Hippocampal formation (tissue), 2 donors: ENCODE data around the gene PGF.
"Not testable (repeated sequence)": the region's sequence is repeated elsewhere in the genome, so short reads cannot be mapped to it uniquely, and the experiment has no call there.

Experiments used
- DNase-seq, 2 donors: peaks; one replicate each; lab custom pipeline; 2025; lab: John Stamatoyannopoulos, UW

Gene PGF

DNA sequence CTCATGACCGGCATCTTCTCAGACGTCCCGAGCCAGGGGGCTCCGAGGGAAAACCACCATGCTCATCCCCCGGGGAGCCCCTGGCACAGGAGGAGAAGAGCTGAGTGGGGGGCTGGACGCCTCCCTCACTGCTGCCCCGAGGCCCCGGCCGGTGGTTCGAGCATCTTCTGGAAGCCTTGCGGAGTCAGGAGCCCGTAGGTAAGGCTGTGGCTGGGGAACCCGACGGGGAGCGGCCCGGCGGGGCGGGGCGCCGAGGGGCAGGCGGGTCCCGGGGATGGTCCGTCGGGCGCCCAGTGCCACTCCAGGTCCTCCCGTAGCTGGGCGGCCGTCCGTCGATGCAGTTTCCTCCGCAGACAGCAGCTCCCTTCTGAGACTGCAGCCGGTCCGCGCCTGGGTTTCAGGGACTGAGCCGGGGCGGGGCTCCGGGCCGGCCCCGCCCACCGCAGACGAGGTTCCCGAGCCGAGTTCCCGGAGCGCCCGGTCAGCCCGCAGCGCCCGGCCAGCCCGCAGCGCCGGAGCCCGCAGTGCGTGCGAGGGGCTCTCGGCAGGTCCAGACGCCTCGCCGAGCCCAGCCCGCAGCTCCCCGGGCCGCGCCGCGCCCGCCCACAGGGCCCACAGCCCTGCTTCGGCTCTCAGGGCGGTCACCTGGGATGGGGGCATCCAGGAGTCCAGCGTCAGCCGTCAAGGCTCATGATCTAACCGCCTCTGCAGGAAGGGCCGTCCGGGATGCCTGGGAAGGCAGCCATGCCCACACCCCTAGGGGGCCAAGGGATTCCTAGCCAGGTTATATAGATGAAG lies at the start of gene PGF:
PGF (minus strand) TSS at position 369 of the 798 bp plus-strand sequence; CDS start at position 14, 355 bp downstream.
- peak in 1 of 2 donors; percentile 16 for DNase-seq

DNA sequence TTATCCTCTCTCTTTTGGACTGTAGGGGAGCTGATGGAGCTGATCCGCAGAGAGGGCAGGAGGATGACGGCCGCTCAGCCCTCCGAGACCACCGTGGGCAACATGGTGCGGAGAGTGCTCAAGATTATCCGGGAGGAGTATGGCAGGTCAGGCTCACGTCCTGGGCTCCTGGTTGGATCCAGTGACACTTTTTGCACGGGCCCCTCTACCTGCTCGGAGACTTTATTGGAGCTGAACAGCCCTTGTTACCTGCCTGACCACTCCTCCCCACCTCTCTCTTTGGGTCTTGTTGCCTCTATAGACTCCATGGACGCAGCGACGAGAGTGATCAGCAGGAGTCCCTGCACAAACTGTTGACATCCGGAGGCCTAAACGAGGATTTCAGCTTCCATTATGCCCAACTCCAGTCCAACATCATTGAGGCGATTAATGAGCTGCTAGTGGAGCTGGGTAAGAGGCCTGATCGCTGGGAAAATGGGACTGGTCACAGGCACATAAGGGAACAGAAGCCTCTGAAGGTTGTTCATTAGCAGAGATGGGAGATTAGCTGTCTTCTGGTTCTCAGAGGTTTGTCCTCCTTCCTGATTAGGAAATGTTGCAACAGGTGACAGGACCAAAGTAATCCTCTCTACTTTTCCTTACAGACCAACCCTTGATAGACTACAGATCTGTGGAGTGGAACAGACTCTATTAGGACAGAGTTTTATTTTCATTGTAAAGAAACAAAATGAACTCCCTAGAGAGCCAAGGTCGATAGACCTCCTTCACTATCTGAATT lies 48.0 kb upstream of the PGF start:
- DNase-seq: no peak

DNA sequence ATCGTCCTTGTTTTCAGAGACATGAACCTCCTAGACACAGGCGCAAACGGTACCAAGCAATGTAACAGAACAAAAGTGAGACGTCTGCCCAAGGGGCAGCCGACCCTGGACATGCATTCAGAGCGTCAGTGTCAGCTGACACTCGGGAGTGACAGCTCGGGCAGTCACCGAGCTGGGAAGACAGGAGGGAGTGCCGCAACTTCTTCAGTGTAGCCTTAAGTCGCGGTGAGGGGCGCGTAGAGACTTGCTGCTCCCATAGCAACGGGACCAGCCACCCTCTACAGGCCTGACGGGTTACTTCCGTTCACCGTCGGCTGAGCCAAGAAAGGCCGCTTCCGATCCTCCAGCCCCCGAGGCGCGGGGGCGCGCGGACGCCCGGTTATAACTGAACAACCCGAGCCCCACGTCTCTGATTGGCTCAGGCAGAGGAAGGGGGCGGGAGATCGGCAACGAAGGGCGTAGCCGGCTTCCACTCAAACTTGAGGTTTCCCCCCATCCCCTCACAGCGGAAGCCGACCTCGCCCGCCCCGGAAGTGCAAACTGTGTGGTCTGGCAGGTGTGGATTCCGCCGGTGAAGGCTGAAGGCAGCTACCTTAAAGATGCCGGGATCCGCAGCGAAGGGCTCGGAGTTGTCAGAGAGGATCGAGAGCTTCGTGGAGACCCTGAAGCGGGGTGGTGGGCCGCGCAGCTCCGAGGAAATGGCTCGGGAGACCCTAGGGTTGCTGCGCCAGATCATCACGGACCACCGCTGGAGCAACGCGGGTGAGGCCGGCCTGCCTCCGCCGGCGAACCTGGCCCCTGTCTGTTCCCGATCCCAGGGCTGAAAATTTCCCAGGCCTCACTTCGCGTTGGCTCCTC lies 47.2 kb upstream of the PGF start, which contains the start of gene EIF2B2:
EIF2B2 (plus strand) TSS at position 530 of the 858 bp plus-strand sequence; CDS start at position 600, 70 bp downstream.
- DNase-seq: peak; percentile 95 to 97

- DNase-seq: no peak
Measured at GRCh38 chr14:75001899-75002298, 46.5 kb upstream of the PGF start.

GRCh38 chr14:75001261-75001660 lies 45.9 kb upstream of the PGF start:
- no peak for DNase-seq

- not testable (repeated sequence) for DNase-seq
Measured at GRCh38 chr14:74995781-74996180, 40.4 kb upstream of the PGF start.

DNA sequence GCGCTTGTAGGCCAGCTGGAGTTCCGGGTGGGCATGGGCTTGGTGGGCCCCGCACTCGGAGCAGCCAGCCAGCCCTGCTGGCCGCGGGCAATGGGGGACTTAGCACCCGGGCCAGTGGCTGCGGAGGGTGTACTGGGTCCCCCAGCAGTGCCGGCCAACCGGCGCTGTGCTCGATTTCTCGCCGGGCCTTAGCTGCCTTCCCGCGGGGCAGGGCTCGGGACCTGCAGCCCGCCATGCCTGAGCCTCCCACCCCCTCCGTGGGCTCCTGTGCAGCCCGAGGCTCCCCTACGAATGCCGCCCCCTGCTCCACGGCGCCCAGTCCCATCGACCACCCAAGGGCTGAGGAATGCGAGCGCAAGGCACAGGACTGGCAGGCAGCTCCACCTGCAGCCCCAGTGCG lies 38.8 kb upstream of the PGF start:
- DNase-seq: not testable (repeated sequence)

DNA sequence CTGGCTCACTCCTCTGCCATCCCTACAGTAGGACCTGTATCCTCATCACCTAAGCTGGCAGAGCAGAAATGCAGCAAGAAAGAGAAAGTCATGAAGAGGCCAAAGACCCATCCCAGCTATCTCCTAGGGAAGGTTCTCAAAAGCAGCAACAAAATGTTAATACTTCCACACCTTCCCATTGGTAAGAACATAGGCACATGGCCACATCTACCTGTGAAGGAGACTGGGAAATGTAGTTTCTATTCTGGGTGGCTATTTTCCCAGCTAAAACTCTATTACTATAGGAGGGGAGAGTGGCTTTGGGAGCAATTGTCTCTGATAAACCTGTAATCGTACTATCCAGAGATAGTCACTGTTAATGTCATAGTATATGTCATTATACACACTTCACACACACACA lies 33.6 kb upstream of the PGF start:
- DNase-seq: no peak

DNA sequence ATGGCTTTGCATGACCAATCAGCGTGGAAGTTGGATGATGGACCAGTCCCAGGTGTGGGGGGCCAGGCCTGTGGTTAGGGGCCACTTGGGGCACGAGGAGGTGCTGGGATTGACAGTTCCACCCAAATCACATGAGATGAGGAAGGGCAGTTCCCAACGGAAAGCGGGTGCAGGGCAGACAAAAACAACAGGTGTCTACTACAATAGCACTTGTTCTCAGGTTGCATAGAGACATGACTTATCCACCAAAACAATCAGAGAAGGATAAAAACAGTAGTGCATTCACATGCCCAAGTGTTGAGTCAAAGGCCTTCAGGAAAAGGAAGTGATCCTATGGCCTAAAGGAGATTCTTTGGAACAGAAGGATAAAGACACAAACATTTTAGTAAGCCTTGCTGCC lies 32.7 kb upstream of the PGF start:
- no peak for DNase-seq

- DNase-seq: no peak
Measured at GRCh38 chr14:74985806-74986205, 30.4 kb upstream of the PGF start.

GRCh38 chr14:74985028-74985310 lies 29.6 kb upstream of the PGF start:
- DNase-seq: no peak

- no peak for DNase-seq
Measured at GRCh38 chr14:74984236-74985027, 29.0 kb upstream of the PGF start.

- no peak for DNase-seq
Measured at GRCh38 chr14:74983343-74983742, 27.9 kb upstream of the PGF start.

GRCh38 chr14:74982661-74983060 lies 27.3 kb upstream of the PGF start:
- DNase-seq: no peak

- DNase-seq: no peak
Measured at GRCh38 chr14:74981833-74982232, 26.4 kb upstream of the PGF start.

GRCh38 chr14:74981462-74981782 lies 26.0 kb upstream of the PGF start:
- no peak for DNase-seq

- DNase-seq: no peak
Measured at GRCh38 chr14:74980731-74981461, 25.5 kb upstream of the PGF start.

GRCh38 chr14:74980398-74980730 lies 25.0 kb upstream of the PGF start:
- no peak for DNase-seq

DNA sequence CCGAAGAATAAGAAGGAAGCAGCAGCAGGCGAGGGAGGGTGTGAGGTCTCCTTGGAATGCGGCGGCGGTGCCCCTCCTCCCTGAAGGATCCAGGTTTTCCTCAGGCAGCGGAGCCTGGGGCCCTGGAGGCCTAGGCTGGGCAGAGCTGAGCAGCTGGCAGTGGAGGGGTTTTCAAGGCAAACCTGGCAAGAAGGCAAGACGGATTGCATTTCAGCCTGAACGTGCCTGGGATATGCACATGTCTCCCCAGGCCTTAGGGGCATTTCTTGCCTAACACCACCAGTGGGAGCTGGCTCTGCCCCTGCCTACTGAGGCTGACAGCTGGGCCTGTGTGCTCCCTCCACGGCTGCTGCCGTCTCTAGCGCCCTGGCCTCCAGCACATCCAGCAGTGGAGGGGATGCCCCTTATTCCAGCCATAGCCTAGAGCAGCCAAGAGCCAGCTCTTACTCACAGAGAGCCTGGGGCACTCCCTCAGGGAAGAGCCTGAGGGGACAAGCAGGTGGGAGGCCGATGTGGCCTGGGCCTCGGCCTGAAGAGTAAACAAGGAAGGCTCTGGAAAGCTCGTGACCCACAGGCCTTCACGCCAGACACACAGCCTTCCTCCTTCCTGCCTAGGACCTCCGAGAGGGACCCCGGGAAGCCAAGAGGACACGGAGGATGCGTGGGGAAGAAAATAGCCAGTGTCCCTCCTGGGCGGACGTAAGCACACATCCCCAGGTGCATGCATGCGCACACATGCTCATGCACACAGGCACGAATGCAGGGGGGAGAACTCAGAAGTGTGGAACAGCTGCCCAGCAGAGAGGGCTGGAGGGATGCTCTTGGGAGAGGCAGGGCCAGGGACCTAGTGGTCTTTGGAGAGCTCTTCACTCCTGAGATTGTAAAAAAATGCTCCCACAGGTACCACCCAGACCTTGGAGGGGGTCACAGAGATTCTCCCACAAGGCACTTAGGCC lies 24.3 kb upstream of the PGF start:
- no peak for DNase-seq

GRCh38 chr14:74979029-74979428 lies 23.6 kb upstream of the PGF start:
- DNase-seq: no peak
